HG02840 (cell line): Measurements from ENCODE around the gene DES.
"Not testable (repeated sequence)": the region's sequence is repeated elsewhere in the genome, so short reads cannot be mapped to it uniquely, and the experiment has no call there.

Experiments
- ATAC-seq: cut with Tn5 transposase; IDR thresholded peaks from one replicate; pipeline ENCODE4 v1.9.1; 2021; ENCODE audit warnings: mild to moderate bottlenecking, moderate library complexity, moderate number of reproducible peaks; ENCODE audit not compliant: unreplicated experiment, low FRiP score

The DES gene

DNA sequence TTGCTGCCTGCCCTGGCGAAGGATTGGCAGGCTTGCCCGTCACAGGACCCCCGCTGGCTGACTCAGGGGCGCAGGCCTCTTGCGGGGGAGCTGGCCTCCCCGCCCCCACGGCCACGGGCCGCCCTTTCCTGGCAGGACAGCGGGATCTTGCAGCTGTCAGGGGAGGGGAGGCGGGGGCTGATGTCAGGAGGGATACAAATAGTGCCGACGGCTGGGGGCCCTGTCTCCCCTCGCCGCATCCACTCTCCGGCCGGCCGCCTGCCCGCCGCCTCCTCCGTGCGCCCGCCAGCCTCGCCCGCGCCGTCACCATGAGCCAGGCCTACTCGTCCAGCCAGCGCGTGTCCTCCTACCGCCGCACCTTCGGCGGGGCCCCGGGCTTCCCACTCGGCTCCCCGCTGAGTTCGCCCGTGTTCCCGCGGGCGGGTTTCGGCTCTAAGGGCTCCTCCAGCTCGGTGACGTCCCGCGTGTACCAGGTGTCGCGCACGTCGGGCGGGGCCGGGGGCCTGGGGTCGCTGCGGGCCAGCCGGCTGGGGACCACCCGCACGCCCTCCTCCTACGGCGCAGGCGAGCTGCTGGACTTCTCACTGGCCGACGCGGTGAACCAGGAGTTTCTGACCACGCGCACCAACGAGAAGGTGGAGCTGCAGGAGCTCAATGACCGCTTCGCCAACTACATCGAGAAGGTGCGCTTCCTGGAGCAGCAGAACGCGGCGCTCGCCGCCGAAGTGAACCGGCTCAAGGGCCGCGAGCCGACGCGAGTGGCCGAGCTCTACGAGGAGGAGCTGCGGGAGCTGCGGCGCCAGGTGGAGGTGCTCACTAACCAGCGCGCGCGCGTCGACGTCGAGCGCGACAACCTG is at the start of gene DES:
DES (plus strand) TSS at position 223 of the 857 bp plus-strand sequence; CDS start at position 309, 86 bp downstream.
- ATAC-seq = no peak

DNA sequence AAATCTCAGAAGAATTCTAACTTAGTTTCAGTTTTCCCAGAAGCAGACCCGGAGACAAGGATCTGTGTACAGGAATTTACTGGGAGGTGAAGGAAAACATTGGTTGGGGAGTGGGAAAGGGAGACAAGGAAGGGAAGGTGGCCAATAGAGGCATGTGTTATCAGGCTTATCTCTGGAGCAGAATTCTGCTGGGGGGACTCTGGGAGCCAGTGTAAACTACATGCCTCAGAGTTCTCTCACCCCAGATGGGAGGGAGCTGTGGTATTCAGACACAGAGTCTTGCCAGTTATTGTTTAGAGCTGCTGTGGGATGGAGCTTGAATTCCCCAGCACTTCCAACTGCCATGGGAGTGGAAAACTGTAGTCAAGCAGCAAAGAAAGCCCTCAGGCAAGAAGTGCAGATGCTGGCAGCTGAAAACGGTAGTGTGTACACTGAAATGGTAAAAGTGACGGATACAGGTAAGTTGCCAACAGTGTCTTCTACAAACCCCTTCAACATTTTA is 49.4 kb upstream of the DES start:
- ATAC-seq = no peak

DNA sequence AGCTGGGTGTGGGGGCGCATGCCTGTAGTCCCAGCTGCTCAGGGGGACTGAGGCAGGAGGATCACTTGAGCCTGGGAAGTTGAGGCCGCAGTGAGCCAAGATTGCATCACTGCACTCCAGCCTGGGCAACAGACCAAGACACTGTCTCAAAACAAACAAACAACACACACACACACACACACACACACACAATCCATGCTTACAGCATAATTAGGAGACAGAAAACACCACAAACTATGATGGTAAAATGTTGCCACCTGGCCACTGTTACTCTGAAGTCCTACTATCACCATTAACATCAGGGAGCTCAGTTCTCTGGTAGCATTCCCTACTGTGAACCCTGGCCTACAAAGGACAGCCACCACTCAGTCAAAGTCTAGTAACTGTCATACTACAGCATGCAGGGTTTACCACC is 48.7 kb upstream of the DES start:
- no peak for ATAC-seq

- ATAC-seq = no peak
Observed at GRCh38 chr2:219378163-219378851, 39.9 kb upstream of the DES start.

DNA sequence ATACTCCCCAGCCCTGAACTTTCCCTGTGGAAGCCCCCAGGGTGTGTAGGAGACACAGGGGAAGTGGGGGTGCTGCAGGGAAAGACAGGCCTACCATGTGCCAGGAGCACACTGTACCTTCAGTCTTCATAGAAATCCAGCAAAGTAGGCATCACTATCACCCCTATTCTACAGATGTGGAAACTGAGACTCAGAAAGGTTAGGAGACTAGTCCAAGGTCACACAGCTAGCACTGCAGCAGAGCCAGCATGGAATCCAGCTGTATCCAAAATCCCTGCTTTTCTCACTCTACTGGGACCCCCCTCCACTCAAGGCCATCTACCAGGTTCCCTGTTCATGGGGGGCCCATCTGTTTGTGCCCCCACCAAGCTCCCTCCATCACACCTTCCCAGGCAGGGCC is 37.3 kb upstream of the DES start:
- ATAC-seq = no peak

- ATAC-seq = no peak
Observed at GRCh38 chr2:219381448-219381847, 36.7 kb upstream of the DES start.

- no peak for ATAC-seq
Observed at GRCh38 chr2:219384083-219384713, 34.0 kb upstream of the DES start.

- no peak for ATAC-seq
Observed at GRCh38 chr2:219384859-219385258, 33.3 kb upstream of the DES start.

DNA sequence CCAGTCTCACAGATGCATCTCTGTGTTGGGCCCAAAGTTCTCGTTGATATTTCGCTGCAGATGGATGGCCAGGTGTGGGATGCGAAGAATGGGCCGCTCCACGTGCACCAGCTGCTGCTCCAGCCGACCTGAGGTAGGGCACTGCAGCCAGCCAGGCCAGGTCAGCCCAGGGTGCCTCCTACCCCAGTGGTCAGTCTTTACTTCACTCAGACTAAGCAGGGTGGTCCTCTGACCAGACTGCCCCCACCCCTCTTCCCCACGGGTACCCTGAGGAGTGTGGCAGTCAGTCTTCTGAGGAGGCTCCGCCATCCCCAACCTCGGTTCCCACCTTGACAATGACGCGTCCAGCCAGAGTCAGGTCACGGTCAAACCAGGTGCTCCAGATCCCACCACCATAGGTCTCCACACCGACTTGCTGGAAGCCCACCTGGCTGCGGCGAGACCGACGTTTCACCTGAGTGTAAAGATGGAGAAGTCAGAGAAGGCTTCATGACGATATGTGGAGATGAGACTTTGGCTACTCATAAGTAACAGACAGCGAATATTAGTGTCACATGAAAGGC is 32.1 kb upstream of the DES start:
- no peak for ATAC-seq

- ATAC-seq = no peak
Observed at GRCh38 chr2:219386532-219387280, 31.5 kb upstream of the DES start.

GRCh38 chr2:219387306-219388120 is 30.7 kb upstream of the DES start, which contains the start of gene DNPEP:
Gene DNPEP (minus strand): TSS chr2:219387912. CDS start chr2:219387794, 118 bp downstream.
- ATAC-seq = peak; percentile 63

DNA sequence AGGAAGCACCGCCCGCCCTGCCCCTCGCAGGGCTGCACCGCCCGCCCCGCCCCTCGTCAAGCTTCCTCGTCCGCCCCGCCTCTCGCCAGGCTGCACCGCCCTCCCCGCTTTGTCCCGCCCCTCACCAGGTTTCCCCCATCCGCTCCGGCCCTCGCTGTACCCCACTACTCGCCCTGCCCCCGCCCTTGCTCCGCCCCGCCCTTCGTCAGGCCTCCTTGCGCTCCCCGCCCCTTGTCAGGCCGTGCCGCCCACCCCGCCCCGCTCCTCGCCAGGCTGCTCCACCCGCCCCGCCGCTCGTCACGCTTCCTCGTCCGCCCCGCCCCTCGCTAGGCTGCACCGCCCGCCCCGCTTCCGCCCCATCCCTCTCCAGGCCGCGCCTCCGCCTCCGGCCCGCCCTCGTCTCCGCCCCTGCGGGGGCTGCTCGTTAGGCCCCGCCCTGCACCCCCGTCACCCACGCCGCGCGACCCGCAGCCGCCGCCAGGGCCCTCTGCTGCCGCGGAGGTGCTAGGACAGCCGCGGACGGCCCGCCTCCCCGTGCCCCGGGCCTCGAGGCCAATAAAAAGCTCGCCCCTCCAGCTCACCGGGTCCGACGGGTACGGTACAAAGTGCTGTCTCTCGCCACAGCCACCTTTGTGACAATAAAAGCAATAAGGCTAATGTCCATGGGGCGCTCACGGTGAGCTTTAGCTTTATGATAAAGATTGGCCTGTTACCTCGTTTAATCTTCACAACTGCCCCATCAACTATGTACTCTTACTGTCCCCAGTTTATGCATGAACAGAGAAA is 29.9 kb upstream of the DES start:
- ATAC-seq = peak; percentile 81

- ATAC-seq = no peak
Observed at GRCh38 chr2:219388907-219389156, 29.3 kb upstream of the DES start.

- no peak for ATAC-seq
Observed at GRCh38 chr2:219392754-219393153, 25.4 kb upstream of the DES start.

- ATAC-seq = not testable (repeated sequence)
Observed at GRCh38 chr2:219395056-219395455, 23.1 kb upstream of the DES start.

DNA sequence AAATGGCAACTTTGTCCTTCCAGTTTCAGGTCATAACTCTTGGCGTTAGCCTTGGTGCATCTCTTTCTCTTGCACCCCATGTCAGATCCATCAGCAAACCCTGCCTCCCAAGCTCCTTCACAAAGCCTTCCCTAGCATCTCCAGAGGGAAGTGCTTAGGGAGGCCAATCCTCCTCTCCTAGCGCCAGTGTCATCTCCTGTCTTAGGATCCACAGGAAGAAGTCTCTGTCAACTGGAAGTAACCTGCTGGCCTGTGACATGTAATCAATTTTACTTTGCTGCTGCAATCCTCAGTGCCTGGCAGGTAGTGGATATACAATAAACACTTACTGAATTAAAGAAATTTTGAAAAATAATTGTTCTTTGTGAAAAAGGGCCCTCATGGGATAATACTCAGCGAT is 22.6 kb upstream of the DES start:
- no peak for ATAC-seq

GRCh38 chr2:219396863-219397457 is 21.2 kb upstream of the DES start:
- ATAC-seq = no peak

DNA sequence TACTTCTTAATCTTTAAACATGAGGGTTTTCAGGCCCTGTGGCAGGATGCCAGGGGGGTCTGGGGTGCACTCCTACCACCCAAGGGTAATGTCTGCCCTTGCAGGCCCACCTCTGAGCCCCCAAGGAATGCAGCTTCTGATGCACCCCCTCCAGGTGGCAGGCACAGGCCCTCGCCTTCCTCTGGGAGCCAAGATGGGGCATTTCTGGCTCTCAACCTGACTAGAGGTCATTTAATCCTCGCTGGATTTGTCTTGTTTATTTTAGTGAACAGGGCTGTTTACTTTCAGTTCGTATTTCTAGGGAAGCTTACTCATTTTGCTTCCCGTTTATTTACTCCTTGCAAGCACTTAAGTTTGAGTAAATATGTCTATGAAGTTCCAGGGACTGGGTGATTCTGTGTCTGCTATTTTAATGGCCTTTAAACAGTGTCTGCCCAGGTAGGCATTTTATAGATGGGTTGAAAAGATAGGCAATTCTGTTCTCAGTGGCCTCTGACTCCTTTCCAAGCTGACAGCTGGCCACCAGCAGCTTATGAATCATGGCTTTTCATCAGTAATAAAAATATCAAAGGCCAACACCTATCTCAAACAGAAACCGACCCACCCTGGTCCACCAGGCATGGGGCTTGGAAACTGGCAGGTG is 19.3 kb upstream of the DES start:
- no peak for ATAC-seq
